ENCODE results near the gene OSTN. TPM values are rescaled to one million over a fixed set of nuclear protein-coding genes. Genes with fewer than 3 reads are reported as not detected.

The OSTN gene
- polyA plus RNA-seq, 1 donor from 2014 or later, result 0.17 TPM

GRCh38 chr3:191260431-191261303 is 61.6 kb downstream of the OSTN start:
- H3K36me3 ChIP-seq (ENCODE audit: insufficient read depth, low read length), result no peaks in the 10 kb centered on the region
- no peak overlapping the region for H2AFZ ChIP-seq (ENCODE audit: low read depth, low read length)
- no peak overlapping the region for H3K4me3 ChIP-seq (ENCODE audit: low read length)
- no peaks in the 10 kb centered on the region for H3K9me2 ChIP-seq (ENCODE audit: insufficient read depth, low read length)
- H3K4me2 ChIP-seq (ENCODE audit: low read length), result no peak overlapping the region
- H3K9ac ChIP-seq (ENCODE audit: low read length), result no peak overlapping the region
- H3K79me2 ChIP-seq (replicated peaks; ENCODE audit: insufficient read depth, low read length), result no peaks in the 10 kb centered on the region
- no peaks in the 10 kb centered on the region for H3K27me3 ChIP-seq (ENCODE audit: insufficient read depth, low read depth, low read length)
- no peaks in the 10 kb centered on the region for H4K20me1 ChIP-seq (ENCODE audit: insufficient read depth)
- TF ChIP-seq SMC3 (conservative IDR thresholded peaks at IDR 0.05; ENCODE audit: poor library complexity) (no peak), RAD21 (conservative IDR thresholded peaks at IDR 0.05) (no peak), TAF1 (IDR thresholded peaks at IDR 0.05; ENCODE audit: low read depth) (no peak), POLR2AphosphoS5 (IDR thresholded peaks at IDR 0.05) (no peak), EZH2 (IDR thresholded peaks at IDR 0.05; ENCODE audit: borderline replicate concordance, insufficient read depth, low read length, poor library complexity, severe bottlenecking) (no peak), MXI1 (conservative IDR thresholded peaks at IDR 0.05; ENCODE audit: poor library complexity, severe bottlenecking) (no peak), CTCF (IDR thresholded peaks at IDR 0.05; ENCODE audit: poor library complexity, severe bottlenecking) (no peak), EP300 (conservative IDR thresholded peaks at IDR 0.05; ENCODE audit: poor library complexity, severe bottlenecking) (no peak), REST (IDR thresholded peaks at IDR 0.05; ENCODE audit: borderline replicate concordance) (no peak)
- no peaks in the 10 kb centered on the region for H3F3A ChIP-seq (ENCODE audit: insufficient read depth, low read length, poor library complexity, severe bottlenecking)
- no peaks in the 10 kb centered on the region for H3K9me3 ChIP-seq (ENCODE audit: low read length)
- H3K27ac ChIP-seq (ENCODE audit: low read length), result no peak overlapping the region

GRCh38 chr3:191261304-191261638 is 62.2 kb downstream of the OSTN start:
- Histone ChIP-seq H3K4me2 (ENCODE audit: low read length) (no peak overlapping the region), H3K79me2 (replicated peaks; ENCODE audit: insufficient read depth, low read length) (no peaks in the 10 kb centered on the region), H3K4me3 (ENCODE audit: low read length) (no peak overlapping the region), H3F3A (ENCODE audit: insufficient read depth, low read length, poor library complexity, severe bottlenecking) (no peaks in the 10 kb centered on the region), H3K9me3 (ENCODE audit: low read length) (no peaks in the 10 kb centered on the region), H3K36me3 (ENCODE audit: insufficient read depth, low read length) (no peaks in the 10 kb centered on the region), H3K27ac (ENCODE audit: low read length) (no peak overlapping the region), H3K27me3 (ENCODE audit: insufficient read depth, low read depth, low read length) (no peaks in the 10 kb centered on the region), H3K9ac (ENCODE audit: low read length) (no peak overlapping the region), H4K20me1 (ENCODE audit: insufficient read depth) (no peaks in the 10 kb centered on the region), H3K9me2 (ENCODE audit: insufficient read depth, low read length) (no peaks in the 10 kb centered on the region), H2AFZ (ENCODE audit: low read depth, low read length) (no peak overlapping the region)
- no peak for TF ChIP-seq RAD21 (conservative IDR thresholded peaks at IDR 0.05)
- TF ChIP-seq POLR2AphosphoS5 (IDR thresholded peaks at IDR 0.05), result no peak
- no peak for TF ChIP-seq CTCF (IDR thresholded peaks at IDR 0.05; ENCODE audit: poor library complexity, severe bottlenecking)
- TF ChIP-seq SMC3 (conservative IDR thresholded peaks at IDR 0.05; ENCODE audit: poor library complexity), result no peak
- TF ChIP-seq REST (IDR thresholded peaks at IDR 0.05; ENCODE audit: borderline replicate concordance), result no peak
- no peak for TF ChIP-seq EZH2 (IDR thresholded peaks at IDR 0.05; ENCODE audit: borderline replicate concordance, insufficient read depth, low read length, poor library complexity, severe bottlenecking)
- no peak for TF ChIP-seq EP300 (conservative IDR thresholded peaks at IDR 0.05; ENCODE audit: poor library complexity, severe bottlenecking)
- no peak for TF ChIP-seq MXI1 (conservative IDR thresholded peaks at IDR 0.05; ENCODE audit: poor library complexity, severe bottlenecking)
- TF ChIP-seq TAF1 (IDR thresholded peaks at IDR 0.05; ENCODE audit: low read depth), result no peak

All from neural cell (in vitro differentiated cells).